Femur (tissue), 1 donor: ENCODE results near the gene RHOBTB1.
"Not testable (repeated sequence)": the region's sequence is repeated elsewhere in the genome, so short reads cannot be mapped to it uniquely, and the experiment has no call there.

ENCODE experiments used
- DNase-seq: peaks from one replicate; pipeline ENCODE4 v3.0.0-alpha.2; 2017

RHOBTB1 gene

GRCh38 chr10:60944058-60944909 lies at the start of gene RHOBTB1:
Gene RHOBTB1 (minus strand): TSS chr10:60944185. CDS start chr10:60911542, 32,643 bp downstream.
- peak; percentile 92 for DNase-seq

GRCh38 chr10:60992636-60993035 lies 48.7 kb upstream of the RHOBTB1 start:
- DNase-seq = no peak

- no peak for DNase-seq
Observed at GRCh38 chr10:60990663-60991062, 46.7 kb upstream of the RHOBTB1 start.

DNA sequence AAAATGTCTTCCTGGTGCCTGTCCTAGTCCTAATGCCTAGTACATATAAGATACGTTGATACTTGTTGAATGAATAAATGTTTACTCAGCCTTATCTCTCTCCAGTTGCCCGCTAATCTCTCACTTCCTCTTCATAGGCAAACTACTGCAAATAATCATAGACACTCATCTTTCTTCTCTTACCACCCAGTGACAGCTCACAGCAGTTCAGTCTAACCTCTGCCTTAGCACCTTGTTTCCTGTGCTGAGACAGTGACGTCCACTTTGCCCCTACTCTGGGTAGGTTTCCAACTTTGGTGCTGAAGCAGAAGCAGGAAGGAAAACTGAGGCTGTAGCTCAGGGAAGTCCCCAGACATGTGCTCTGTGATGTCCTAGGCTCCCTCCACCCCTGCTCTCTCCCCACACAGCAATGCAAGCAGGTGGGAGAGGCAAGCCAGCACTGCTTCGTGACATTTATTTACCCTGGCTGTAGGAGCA lies 45.5 kb upstream of the RHOBTB1 start:
- DNase-seq = no peak

- DNase-seq = no peak
Observed at GRCh38 chr10:60986791-60987190, 42.8 kb upstream of the RHOBTB1 start.

GRCh38 chr10:60985951-60986350 lies 42.0 kb upstream of the RHOBTB1 start:
- no peak for DNase-seq

- DNase-seq = no peak
Observed at GRCh38 chr10:60980997-60981396, 37.0 kb upstream of the RHOBTB1 start.

DNA sequence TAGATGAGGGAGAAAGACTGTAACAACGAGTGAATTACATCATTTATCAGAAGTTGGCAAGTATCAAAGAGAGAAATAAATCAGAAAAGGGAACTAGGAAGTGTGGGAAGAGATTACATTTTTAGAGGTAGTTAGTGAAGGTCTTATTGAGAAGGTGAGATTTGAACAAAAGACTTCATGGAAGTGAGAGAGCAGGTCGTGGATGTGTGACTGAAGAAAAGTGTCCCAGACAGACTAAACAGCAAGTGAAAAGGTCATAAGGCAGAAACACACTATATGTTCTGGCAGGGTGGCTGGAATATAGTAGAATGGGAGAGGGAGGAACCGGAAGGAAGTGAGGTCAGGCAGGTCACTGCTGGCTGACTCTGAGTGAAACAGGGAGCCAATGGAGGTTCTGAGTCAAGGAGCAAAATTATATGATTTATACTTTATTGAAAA lies 35.7 kb upstream of the RHOBTB1 start:
- no peak for DNase-seq

DNA sequence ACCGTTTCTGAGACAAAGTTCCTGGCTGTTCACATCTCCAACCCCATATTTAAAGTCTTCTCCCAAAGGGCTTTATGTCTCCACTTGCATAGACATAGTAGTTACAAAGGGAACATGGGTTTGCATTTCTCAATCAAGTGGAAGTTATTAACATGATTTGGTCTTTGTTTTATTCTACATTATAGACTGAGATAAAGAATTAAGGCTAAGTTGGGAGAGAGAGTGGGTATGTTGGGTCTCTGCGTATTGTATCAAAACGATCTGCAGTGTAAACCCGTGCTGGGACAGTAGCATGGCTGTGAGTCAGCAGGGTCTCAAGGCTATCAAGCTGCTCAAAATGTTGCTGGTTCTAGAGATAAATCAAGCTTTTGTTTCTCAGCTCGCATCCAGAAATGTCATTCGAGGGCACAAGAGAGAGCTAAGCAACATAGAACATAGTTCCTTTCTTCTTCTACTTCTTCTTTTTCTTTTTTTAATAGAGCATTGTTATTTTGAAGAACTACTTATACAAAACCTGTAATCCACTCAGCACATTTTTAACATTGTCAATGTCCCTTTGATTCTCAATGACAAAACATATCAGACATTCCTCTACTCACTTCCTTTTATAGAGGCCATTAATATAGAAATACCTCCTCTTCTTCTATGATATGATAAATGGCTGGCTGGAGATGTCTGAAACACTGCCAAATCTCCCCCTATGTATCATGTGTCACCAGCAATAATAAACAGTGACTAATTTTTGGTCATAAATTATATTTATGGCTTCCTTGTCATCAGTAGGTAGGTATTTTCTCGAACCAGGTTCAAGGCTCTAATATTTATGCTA lies 34.5 kb upstream of the RHOBTB1 start:
- DNase-seq = no peak

DNA sequence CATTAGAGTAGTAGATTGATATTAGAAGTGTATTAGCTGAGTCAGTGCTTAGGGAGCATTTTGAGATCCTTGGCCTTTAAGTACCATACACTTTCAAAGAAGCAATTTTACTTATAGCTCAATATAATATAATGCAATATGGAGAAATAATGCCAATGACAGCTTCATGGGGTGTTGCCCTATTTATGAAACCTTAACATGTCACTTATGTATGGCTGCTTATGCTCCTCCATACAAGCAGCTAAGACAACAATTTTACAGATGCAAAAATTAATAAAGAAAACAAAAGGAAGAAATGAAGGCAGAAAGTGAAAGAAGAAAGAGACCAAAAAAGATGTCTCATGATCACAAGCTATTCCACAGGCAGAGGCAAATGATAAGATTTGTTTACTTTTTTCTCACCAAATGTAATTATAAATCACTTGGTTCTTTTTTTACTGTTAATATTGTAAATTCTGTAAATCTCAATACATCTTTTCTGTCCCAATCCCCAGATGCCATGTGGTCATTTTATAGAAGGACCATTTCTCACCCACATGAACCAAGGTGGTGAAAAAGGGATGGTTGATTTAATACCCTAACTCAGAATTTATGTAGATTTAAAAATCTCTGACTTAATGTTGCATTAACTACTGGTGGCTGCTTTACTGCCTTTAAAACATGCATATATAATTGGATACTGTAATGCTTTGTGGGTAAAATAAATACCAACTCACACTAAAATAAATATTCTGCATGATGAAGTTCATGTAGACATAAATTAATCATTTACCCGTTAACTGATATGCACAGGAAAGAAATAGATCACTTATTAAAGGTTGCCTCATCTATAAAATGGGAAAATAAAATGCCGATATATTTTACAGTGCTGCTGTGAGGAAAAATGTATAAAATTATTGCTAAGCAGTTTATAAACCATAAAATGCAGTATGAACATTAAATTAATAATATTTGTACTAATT lies 33.5 kb upstream of the RHOBTB1 start:
- no peak for DNase-seq

GRCh38 chr10:60976687-60977086 lies 32.7 kb upstream of the RHOBTB1 start:
- no peak for DNase-seq

- DNase-seq = no peak
Observed at GRCh38 chr10:60975716-60976115, 31.7 kb upstream of the RHOBTB1 start.

DNA sequence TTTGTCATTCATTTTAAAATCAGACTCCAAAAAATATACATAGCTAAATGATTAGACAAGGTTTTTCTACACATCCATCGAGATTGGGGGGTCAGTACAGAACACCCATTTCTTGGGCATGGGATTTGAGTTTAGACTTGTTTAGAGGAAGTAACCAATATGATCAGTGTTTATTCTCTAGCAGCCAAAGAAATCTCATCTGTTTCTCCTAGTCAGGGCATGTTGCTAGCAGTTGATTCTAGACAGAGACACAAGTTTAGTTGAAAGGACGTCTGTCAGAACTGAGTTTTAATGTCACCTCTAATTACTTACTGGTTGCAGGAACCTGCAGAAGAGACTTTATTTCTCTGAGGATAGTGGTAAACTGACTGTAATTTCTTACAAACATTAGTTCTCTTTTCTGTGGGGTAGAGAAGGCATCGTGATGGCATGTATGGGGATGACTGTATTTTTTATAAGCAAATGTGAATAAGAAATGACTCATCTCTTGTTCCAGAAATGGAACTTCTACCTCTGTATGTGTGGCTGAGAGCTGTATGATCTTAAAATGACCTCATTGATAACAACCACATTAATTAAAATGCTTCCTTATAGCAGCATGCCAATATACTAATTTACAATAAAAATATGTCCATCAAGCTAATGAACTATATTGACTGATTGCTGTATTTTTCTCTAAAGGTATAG lies 30.6 kb upstream of the RHOBTB1 start:
- no peak for DNase-seq

DNA sequence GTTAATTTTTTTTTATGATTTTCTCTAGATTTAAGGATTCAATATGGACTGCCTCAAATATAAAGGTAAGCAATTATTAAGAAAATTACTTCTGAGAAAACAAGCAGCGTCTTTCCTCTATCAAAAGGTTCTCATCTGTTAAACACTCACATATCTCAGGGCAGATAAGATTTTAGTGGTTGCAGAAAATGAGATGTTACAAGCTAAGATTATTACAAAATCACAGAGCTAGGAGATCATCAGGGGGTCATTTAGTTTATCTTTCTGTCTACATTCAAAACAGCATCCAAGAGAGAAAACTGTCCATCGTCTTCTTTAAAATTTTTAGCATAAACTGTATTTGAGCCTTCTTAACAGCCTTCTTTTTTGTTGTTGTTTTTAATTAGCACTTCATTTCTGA lies 29.1 kb upstream of the RHOBTB1 start:
- no peak for DNase-seq

- not testable (repeated sequence) for DNase-seq
Observed at GRCh38 chr10:60972181-60972580, 28.2 kb upstream of the RHOBTB1 start.

DNA sequence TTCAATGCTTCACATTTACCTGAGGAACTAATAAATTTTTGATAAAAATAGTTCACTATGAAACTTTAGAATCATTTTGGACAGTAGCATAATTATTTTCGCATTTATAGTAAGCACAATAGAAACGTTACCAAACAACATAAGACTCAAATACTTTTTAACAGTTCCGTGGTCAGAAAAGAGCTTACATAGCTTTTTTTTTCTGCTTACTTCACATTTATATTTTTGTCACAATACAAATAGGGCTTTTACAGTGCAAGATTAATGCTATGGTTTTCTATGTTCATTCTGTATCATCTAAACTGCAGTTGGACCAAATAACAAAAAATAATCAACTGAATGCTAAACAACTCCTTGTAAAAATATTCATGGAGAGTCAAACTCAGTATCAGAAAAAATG lies 26.5 kb upstream of the RHOBTB1 start:
- no peak for DNase-seq

- no peak for DNase-seq
Observed at GRCh38 chr10:60968504-60968903, 24.5 kb upstream of the RHOBTB1 start.

GRCh38 chr10:60967854-60968484 lies 24.0 kb upstream of the RHOBTB1 start:
- DNase-seq = no peak

DNA sequence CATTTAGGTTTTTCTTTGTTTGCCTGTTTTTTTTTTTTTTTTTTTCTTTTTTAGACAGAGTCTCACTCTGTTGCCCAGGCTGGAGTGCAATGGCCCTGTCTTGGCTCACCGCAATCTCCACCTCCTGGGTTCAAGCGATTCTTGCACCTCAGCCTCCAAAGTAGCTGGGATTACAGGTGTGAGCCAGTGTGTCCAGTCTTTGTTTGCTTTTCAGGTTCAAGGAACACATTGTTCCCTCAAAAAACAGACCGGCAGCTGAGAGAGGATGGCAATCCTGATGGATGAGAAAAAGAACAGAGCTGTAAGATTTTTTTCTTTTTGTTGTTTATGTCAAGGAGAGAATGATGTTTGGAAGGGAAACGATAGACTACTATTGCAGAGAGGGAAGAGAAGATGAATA lies 23.3 kb upstream of the RHOBTB1 start:
- DNase-seq = no peak

DNA sequence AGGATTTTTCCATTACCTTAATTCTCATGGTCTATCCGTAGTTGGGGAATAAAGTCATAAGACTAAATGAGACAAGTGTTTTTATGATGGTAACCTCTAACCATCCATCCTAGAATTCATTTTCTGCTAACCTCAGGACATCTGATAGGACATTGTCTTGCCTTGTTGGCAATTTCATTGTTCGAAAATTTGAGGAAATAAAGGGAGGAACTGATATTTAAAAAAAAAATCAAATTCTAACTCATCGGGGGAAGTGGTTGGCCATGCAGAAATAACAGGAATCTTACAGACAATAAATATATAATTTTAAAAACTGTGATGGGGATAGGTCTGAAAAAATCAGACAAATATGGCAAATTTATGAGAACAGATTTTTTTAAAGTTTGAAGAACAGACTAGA lies 21.7 kb upstream of the RHOBTB1 start:
- no peak for DNase-seq
